ENCODE measurements around the gene EEF1AKMT2.

DNA sequence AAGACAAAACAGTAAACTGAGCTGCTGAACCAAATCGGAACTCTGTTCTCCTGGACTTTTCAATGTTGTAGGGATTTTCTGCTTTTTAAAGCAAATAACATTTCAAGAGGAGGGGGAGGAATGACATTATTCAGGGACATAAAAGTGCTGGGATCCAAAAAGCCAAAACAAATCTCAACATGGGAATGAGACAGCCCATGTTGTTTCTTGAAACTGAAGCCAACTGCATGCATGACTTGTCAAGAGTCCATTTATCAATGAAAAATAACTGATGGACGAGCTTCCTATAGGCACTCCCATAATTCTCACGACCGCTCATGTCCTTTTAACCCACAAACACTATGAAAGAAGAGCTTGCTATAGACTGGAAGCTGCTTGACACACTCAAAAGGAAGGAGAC, 75.3 kb downstream of the EEF1AKMT2 start:
- TF ChIP-seq, protein P1, sequence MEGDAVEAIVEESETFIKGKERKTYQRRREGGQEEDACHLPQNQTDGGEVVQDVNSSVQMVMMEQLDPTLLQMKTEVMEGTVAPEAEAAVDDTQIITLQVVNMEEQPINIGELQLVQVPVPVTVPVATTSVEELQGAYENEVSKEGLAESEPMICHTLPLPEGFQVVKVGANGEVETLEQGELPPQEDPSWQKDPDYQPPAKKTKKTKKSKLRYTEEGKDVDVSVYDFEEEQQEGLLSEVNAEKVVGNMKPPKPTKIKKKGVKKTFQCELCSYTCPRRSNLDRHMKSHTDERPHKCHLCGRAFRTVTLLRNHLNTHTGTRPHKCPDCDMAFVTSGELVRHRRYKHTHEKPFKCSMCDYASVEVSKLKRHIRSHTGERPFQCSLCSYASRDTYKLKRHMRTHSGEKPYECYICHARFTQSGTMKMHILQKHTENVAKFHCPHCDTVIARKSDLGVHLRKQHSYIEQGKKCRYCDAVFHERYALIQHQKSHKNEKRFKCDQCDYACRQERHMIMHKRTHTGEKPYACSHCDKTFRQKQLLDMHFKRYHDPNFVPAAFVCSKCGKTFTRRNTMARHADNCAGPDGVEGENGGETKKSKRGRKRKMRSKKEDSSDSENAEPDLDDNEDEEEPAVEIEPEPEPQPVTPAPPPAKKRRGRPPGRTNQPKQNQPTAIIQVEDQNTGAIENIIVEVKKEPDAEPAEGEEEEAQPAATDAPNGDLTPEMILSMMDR (IDR thresholded peaks at IDR 0.05; ENCODE audit: insufficient read depth, low read depth, low read length): no peak
- TF ChIP-seq EZH2 (IDR thresholded peaks at IDR 0.05; ENCODE audit: insufficient read depth, low read length): no peak
